Thyroid gland (tissue), 4 donors: ENCODE results near the gene TRRAP. TPM values are rescaled to one million over a fixed set of nuclear protein-coding genes. Genes with fewer than 3 reads are reported as not detected.

Source experiments
- DNase-seq, 2 donors: peaks; one replicate each; pipeline ENCODE4 v3.0.0-alpha.2; 2019
- H3K27ac ChIP-seq, 3 donors: fragments of 200-600 bp; sonication (generic); 1 replicate in 2 of 3; 2 replicates in 1 of 3; pipeline ENCODE4 v1.5.1; 2016 to 2019; ENCODE audit warnings: mild to moderate bottlenecking in 1 of 3, moderate library complexity in 1 of 3
- H3K27me3 ChIP-seq: fragments of 200-600 bp; sonication (generic); one replicate; pipeline ENCODE4 v1.5.1; 2019
- H3K36me3 ChIP-seq, 2 donors: fragments of 200-600 bp; sonication (generic); one replicate each; pipeline ENCODE4 v1.5.1; 2016 to 2019
- H3K4me1 ChIP-seq, 2 donors: fragments of 200-600 bp; sonication (generic); one replicate each; pipeline ENCODE4 v1.5.1; 2017 to 2019
- H3K4me3 ChIP-seq, 3 donors: fragments of 200-600 bp; sonication (generic); replicated peaks in 1 of 3; 1 replicate in 2 of 3; 2 replicates in 1 of 3; pipeline ENCODE4 v1.5.1; 2016; ENCODE audit warnings: mild to moderate bottlenecking in 1 of 3
- H3K9me3 ChIP-seq: fragments of 200-600 bp; sonication (generic); one replicate; pipeline ENCODE4 v1.5.1; 2017
- POLR2A ChIP-seq, 2 donors: fragments of 450-650 bp; IDR thresholded peaks; one replicate each; pipeline ENCODE4 v1.6.1; 2017; ENCODE audit warnings: antibody characterized with exemption in 2 of 2, mild to moderate bottlenecking in 2 of 2, moderate library complexity in 1 of 2
- WGBS, 2 donors: methylation state at CpG; one replicate each; pipeline ENCODE4 v1.1.5; 2017; 5-methylcytosine and 5-hydroxymethylcytosine counted together
- intact Hi-C: fragments of 100-400 bp; cut with DNase I; formaldehyde crosslinking; loops from one replicate; pipeline ENCODE4 v1.15.1; 2023
- total RNA-seq, 4 donors: library from RNA; depleted of rRNA; stranded (reverse); fragments of >200 nt; gene quantifications; one replicate each; pipeline ENCODE4 v1.2.3, GENCODE V29; 2016
- TF ChIP-seq, protein P1 (sequence below), 6 experiments: fragments of 200-600 bp in 3 of 6; fragments of 450-650 bp in 3 of 6; sonication (generic) in 3 of 6; IDR thresholded peaks; one replicate each; pipeline ENCODE4 v1.5.1; 2016 to 2019; ENCODE audit warnings: antibody characterized with exemption in 6 of 6, mild to moderate bottlenecking in 2 of 6, inconsistent platforms in 1 of 6, moderate library complexity in 1 of 6

Gene TRRAP
- total RNA-seq, 4 donors from 2014 or later = 43.5 to 72.6 (median 52.2) TPM

DNA sequence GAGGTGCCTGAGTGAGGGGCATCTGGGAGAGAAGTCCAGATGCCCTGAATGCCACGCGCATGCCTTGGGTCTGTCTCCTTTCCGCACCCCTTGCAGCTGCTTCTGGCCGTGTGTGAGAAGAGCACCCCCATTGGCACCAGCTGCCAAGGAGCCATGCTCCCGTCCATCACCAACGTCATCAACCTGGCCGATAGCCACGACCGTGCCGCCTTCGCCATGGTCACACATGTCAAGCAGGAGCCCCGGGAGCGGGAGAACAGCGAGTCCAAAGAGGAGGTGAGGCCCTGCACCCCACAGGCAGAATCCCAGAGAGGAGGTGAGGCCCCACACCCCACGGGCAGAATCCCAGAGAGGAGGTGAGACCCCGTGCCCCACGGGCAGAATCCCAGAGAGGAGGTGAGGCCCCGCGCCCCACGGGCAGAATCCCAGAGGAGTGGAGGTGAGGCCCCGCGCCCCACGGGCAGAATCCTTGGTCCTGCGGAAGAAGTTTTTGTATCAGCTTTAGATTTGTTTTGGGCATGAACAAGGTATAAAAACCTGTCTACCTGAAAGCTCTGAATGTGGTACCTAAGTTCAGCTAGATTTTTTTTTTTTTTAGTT is 91.8 kb downstream of the TRRAP start:
- 93 to 98% methylated on average over 15 to 24 of the region's 24 CpGs for WGBS, 2 donors

DNA sequence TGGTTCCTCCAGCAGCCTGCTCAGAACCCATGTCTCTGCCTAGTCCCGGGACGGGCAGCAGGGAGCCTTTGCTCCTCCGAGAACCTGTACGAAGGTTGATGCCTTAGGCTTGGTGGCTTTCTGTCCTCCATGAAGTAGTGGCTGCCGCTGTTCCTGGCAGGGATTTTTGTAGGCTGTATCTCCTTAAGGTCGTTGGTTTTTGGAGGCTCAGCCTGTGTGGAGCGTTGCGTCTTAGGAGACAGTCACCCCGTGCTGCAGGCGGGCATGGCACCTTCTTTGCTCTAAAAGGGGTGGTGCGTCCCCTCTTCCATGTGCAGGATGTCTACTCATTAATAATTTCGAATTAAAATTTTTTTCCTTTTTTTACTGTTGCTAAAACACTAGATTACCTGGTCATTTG is 92.5 kb downstream of the TRRAP start:
- intact Hi-C loops = no loop called here
- DNase-seq = no peak
- TF ChIP-seq POLR2A (IDR thresholded peaks at IDR 0.05) = no peak
- TF ChIP-seq, protein P1, sequence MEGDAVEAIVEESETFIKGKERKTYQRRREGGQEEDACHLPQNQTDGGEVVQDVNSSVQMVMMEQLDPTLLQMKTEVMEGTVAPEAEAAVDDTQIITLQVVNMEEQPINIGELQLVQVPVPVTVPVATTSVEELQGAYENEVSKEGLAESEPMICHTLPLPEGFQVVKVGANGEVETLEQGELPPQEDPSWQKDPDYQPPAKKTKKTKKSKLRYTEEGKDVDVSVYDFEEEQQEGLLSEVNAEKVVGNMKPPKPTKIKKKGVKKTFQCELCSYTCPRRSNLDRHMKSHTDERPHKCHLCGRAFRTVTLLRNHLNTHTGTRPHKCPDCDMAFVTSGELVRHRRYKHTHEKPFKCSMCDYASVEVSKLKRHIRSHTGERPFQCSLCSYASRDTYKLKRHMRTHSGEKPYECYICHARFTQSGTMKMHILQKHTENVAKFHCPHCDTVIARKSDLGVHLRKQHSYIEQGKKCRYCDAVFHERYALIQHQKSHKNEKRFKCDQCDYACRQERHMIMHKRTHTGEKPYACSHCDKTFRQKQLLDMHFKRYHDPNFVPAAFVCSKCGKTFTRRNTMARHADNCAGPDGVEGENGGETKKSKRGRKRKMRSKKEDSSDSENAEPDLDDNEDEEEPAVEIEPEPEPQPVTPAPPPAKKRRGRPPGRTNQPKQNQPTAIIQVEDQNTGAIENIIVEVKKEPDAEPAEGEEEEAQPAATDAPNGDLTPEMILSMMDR (IDR thresholded peaks at IDR 0.05) = no peak
- Histone ChIP-seq H3K27me3 (no peaks in the 10 kb centered on the region), H3K9me3 (no peaks in the 10 kb centered on the region), H3K27ac (no peak overlapping the region), H3K36me3 (peaks cover 75 to 85% of the 10 kb centered on the region in 2 donors), H3K4me3 (no peak overlapping the region), H3K4me1 (no peaks in the 10 kb centered on the region)
- 92 to 96% methylated on average over 12 of the region's 12 CpGs for whole genome bisulfite sequencing, 2 donors

More for the DNA sequence above, 91.8 kb downstream of the TRRAP start:
- H3K36me3 ChIP-seq = peaks cover 75 to 86% of the 10 kb centered on the region in 2 donors
- TF ChIP-seq POLR2A (IDR thresholded peaks at IDR 0.05) = no peak
- TF ChIP-seq, protein P1 (IDR thresholded peaks at IDR 0.05) = no peak
- no peaks in the 10 kb centered on the region for H3K27me3 ChIP-seq
- no peaks in the 10 kb centered on the region for H3K9me3 ChIP-seq
- no peak overlapping the region for H3K4me3 ChIP-seq
- no peak overlapping the region for H3K27ac ChIP-seq
- H3K4me1 ChIP-seq = no peaks in the 10 kb centered on the region
- no peak for DNase-seq
- intact Hi-C loops = no loop called here

DNA sequence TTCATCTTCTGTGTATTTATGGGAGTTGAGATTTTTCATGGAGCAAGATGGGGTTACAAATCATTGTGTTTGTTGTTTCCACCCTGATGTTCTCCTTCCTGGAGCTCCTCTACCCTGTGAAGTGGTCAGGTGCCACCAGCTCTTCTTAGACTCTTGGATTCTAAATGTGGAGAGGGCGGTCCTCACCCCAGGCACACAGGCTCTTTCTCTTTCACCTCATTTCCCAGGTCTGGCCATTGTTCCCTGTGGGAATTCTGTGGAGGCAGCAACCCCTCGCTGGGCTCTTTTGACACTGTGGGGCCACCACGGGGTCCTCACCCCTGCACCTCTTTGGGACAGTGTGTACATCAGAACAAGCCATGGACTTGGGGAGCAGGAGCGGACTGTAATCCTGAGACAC is 95.9 kb downstream of the TRRAP start:
- H3K36me3 ChIP-seq = peaks cover 83 to 84% of the 10 kb centered on the region in 2 donors
- intact Hi-C loops = no loop called here
- DNase-seq = no peak

DNA sequence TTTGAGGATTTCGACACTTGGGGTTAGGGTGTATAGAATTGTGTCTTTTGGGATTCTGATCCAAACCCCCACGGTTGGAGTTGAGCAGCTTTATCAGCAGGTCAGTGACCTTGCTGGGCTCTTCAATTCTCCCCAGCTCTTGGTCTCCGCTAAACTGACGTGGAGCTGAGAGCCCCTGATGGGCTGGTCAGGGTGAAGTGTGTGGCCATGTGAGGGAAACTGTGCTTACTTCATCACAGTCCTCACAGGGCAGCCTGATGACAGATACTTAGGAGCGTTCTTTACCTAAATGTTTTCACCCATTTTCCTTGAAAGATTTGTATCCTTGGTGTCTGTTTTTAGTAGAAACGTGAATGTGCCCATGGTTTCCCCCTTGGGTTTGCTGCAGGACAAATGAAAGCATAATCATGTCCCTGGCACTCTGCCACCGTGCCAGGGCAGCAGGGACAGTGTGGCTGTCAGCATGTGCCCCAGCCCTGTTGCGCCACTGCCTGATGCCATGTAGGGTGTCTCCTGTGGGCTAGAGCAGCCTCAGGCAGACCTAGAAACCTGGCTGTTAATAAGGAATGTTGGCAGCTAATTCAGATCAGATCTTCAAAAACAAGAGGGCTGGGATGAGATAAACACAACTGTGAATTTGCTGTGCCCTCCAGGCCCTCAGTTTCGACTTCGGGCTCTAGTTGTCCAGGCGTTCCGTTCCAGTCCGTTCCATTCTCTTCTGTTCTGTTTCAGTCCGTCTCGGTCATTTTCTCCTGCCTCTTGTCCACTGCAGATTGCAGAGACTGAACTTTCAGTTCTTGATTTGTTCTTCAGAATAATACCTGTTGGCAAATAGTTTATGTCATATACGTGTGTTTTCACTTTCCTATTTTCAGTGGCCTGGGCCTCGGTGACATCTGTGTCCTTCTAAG is 96.8 kb downstream of the TRRAP start:
- Histone ChIP-seq H3K9me3 (no peaks in the 10 kb centered on the region), H3K27me3 (no peaks in the 10 kb centered on the region), H3K4me1 (no peaks in the 10 kb centered on the region), H3K4me3 (no peak overlapping the region), H3K27ac (no peak overlapping the region), H3K36me3 (peaks cover 79 to 84% of the 10 kb centered on the region in 2 donors)
- 94 to 95% methylated on average over 17 of the region's 17 CpGs for WGBS, 2 donors
- TF ChIP-seq, protein P1 (IDR thresholded peaks at IDR 0.05) = no peak
- no peak for TF ChIP-seq POLR2A (IDR thresholded peaks at IDR 0.05)
- intact Hi-C loops = no loop called here
- DNase-seq = no peak

More for the DNA sequence above, 95.9 kb downstream of the TRRAP start:
- Histone ChIP-seq H3K27me3 (no peaks in the 10 kb centered on the region), H3K27ac (no peak overlapping the region), H3K4me3 (no peak overlapping the region), H3K9me3 (no peaks in the 10 kb centered on the region), H3K4me1 (no peaks in the 10 kb centered on the region)
- TF ChIP-seq, protein P1 (IDR thresholded peaks at IDR 0.05) = no peak
- no peak for TF ChIP-seq POLR2A (IDR thresholded peaks at IDR 0.05)
- WGBS, 2 donors = 96 to 97% methylated on average over 4 of the region's 4 CpGs
